OCI-LY7 (cell line): Measurements from ENCODE around the gene FOXL1.

ENCODE experiments used
- CTCF ChIP-seq: fragments of 200-600 bp; sonication (generic); conservative IDR thresholded peaks from 2 replicates; pipeline ENCODE4 v1.5.1; 2014; ENCODE audit warnings: mild to moderate bottlenecking, antibody characterized with exemption, low read length, moderate library complexity, mixed read lengths
- EZH2phosphoT487 ChIP-seq: fragments of 200-600 bp; sonication (generic); IDR thresholded peaks from 2 replicates; pipeline ENCODE4 v1.6.1; 2018; ENCODE audit warnings: low read depth, borderline replicate concordance, mild to moderate bottlenecking, mixed run types, antibody characterized with exemption, low read length, moderate library complexity, mixed read lengths

GRCh38 chr16:86573646-86574508 lies 4.5 kb upstream of the FOXL1 start:
- TF ChIP-seq CTCF (no peak), EZH2phosphoT487 (no peak)
